ENCODE results near the gene ZMIZ1.
A peak's percentile ranks its signal among the peaks of the same experiment; 100 is the strongest.

ZMIZ1 gene

DNA sequence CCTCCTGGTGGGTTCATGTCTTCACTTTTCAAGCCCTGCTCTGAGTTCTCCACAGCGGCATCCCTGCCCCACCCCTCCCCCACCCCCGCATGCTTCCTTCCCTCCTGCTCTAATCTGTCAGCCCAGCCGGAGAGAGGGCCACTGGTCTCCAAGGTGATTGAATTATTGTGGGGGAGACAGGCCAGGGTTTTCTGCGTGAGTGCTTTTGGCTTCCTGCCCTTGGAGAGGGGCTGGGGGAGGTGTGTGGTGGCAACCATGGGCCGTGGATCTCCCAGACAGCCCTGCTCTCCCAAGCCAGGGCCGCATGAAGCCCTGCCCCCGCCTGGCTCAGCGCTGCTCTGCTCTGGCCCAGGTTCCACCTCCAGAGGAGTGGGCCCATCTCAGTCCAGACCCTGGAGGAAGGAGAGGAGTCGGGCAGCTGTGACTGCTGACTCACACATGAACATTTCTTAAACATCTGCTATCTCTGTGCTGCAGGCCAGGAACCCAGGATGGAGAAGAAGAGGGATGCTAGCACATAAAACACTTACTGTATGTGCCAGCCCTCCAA is 109.9 kb downstream of the ZMIZ1 start:
- no peak for DNase-seq

GRCh38 chr10:79179164-79179956 is 110.6 kb downstream of the ZMIZ1 start:
- no peak for DNase-seq

GRCh38 chr10:79179957-79180309 is 111.2 kb downstream of the ZMIZ1 start:
- DNase-seq: no peak

DNA sequence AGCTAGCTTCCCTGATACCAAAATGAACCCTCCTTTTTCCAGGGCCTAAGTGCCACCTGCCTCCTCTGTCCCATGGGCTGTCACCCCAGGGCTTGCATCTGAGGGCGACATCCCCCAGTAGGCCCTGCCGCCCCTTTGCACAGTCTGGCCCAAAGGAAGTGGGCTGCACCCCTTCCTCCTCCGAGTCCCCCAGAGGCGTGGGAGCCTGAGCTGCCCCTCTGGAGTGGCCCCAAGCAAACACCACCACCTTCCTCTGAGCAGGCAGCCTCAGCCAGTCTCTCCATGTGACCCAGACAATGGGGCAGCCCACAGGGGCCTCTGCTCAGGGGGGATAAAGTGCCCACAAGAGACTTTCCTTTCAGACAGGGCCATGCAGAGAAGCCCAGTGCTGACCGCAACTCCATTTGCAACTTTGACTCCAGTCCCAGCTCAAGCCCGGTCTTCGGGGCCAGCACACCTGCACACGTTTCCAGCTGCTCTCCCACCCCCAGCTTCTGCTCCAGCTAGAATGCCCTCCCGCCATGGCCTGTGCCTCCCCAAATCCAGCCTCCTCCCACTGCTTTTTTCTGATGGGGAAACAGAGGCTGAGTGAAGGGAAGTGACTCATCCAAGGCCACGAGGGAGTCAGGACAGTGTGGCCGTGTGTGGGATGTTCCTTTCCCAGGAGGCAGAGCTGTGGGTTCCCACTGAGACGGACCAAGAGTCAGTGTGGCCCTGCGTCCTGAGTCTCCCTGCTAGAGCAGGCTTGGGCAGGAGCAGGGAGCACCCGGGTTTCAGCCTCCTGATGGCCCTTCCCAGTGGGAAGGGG is 111.9 kb downstream of the ZMIZ1 start:
- DNase-seq: no peak

DNA sequence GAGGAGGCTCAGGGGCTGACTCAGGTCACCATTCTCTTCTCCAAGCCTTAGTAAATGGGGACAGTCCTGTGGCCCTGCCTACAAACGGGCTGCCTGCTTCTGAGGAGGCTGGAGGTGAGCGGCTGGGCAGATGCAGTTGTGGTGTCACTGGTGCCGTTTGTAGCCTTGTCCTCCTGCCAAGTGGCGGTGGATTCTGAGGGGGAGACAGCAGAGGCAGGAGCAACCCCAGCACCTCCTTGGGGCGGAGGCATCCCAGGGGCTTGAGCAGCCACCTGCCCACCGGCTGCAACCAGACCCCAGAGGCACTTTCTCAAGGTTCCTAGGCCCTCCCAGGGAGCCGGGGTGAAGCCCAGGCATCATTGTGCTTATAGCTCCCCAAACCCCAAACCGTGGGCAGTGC is 112.5 kb downstream of the ZMIZ1 start:
- no peak for DNase-seq

DNA sequence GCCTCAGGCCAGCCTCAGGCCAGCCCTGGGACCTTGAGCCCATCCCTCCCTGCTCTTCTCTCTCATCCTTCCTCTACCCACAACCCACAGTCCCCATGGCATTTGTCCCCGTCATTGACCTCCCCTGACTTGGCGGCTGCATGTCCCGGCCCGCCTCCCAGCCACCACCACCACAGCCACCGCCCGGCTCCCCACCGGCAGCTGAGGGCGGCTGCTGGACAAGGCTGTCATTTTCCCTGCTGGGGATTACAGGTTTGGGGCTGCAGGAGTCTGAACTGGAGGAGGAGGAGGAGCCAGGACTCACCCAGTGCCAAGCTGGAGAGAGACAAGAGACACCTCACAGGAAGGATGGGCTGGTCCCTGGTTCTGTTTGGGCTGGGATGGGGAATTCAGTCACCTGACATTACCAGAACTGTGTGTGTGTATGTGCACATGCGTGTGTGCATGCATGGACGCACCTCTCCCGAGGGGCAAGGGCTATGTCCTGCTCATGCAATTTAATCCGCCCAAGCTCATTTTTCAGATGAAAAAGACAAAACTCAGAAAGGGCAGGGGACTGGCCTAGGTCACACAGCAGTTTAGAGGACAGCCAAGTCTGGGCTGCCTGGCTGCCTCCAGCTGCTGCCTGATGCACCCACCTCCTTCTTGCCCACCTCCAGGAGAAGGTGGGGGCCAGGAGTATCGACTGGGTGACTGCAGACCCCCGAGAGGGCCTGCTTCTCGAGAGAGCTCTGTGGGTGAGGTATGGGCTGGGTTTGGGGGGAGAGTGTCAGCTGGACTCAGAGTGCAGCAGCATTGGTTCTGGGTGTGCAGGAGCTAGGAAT is 113.1 kb downstream of the ZMIZ1 start:
- no peak for DNase-seq

- DNase-seq: no peak
Measured at GRCh38 chr10:79182781-79183467, 114.2 kb downstream of the ZMIZ1 start.

DNA sequence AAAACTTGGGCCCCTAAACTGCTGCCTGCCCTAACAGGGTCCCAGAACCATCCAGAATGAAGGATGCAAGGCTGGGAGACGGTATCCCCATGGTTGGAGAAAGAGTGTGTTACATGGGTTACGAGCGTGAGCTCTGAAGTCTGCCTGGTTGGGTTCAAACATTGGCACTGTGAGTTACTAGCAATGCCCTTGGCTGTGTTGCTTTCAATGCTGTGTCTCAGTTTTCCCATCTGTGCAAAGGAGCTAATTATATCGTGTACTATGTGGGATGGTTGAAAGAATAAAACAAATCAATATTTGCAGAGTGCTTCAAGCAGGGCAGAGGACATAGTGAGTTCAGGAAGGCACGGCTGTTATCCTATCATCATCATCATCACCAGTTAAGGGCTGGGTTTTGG is 114.7 kb downstream of the ZMIZ1 start:
- no peak for DNase-seq

DNA sequence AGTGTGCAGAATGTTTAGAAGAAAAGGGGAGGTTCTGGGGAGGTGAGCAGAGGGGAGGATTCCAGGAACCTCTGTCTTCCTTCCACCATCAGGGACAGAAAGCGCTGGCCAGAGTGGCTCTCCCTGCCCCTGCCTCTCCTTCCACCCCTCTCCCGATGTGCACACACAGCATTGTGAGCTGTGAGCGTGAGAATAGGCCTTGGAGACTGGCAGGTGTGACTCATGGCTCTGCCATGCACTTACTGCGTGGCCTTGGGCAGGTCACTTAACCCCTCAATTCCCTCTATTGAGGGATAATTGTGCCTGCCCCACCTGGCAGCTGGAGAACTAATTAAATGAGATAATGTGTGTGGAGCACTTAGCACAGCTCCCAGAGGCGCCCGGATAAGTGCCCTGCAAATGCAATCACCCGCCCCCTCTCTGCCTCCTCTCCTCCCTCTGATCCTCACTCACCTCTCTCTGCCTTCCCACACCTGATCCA is 115.4 kb downstream of the ZMIZ1 start:
- peak in 1 of 2 experiments; percentile 38 for DNase-seq

DNA sequence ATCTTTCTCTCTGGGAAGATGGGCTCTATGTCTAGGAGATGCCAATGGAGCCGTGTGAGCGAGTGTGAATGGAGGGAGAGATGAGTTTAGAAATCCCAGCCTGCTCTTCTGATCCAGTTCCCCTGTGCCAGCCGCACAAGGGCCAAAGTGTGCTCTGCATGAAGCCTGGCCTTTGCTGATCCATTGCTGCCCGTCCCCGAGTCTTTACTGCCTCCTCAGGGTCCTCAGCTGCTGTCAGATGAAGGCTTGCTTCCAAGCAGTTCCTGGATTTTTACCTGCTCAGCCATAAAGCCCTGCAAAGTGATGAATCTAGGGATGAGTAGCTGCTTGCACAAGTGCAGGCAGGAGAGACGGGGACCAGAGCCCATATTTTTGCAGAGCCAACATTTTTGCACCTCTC is 115.9 kb downstream of the ZMIZ1 start:
- DNase-seq: no peak

DNA sequence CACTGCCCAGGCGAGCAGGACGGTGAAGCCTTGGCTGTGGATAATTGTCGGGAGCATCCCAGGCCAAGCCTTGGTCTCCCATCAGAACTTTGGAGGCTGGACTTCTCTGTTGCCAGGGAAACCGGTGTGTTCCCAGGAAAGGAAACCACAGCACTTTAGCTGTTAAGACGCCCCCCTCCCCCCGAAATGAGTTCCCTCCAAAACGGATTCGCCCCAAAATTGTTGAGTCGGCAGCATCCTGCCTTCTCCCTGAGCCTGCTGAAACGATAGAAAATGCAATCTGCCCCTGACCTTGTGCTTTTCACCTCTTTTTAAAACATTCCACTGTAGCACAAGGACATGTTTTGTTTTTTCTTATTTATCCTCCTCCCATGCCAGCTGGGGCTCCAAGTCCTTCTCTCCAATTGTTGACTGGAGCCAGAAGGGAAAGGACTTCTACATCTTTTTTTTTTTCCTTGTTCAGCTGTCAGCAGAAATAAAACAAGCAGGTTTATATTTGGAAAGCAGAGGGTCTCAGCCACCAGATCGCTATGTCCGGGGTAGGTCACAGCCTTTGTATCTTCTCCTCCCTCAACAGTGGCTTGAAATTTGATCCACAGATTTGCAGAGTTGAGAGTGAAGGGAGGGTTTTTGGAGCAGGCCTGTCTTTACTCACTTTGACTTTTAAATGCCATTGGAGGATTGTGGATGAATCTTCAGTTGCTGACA is 116.5 kb downstream of the ZMIZ1 start:
- DNase-seq: no peak

DNA sequence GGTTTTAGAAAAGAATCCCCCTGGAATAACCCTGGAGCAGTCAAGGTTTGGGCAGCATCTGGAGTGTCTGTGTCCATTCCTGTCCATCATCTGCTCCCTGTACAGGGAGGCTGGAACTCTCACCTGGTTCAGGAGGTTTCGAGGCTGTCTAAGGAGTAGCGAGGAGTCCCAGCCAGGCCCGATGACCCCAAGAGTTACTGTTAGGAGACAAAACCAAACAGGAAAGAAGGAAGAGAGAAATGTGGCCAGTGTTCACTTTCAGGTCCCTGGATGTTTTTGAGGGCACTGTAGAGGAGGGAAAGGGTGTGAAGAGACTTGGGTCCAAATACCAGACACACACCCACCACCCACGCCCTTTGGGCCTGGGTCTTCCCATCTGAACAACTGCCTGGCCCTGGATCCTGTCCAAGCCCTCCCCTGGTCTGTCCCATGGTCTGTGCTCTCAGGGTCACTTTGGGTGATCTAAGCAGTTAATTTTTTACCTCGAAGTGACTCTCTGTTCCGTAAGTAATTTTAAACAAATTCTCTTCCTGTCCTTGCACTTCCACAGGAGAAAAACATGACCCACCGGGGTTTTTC is 117.1 kb downstream of the ZMIZ1 start:
- DNase-seq: no peak

- no peak for DNase-seq
Measured at GRCh38 chr10:79186486-79187120, 117.8 kb downstream of the ZMIZ1 start.

GRCh38 chr10:79187121-79187940 is 118.6 kb downstream of the ZMIZ1 start:
- no peak for DNase-seq

- no peak for DNase-seq
Measured at GRCh38 chr10:79188154-79188965, 119.6 kb downstream of the ZMIZ1 start.

- DNase-seq: no peak
Measured at GRCh38 chr10:79189181-79189580, 120.4 kb downstream of the ZMIZ1 start.

- no peak for DNase-seq
Measured at GRCh38 chr10:79189853-79190435, 121.2 kb downstream of the ZMIZ1 start.

GRCh38 chr10:79190740-79191261 is 122.0 kb downstream of the ZMIZ1 start:
- DNase-seq: no peak

Data from SW 1271 (cell line).